MM.1S (cell line): Measurements from ENCODE around the gene CBFB.

Experiments
- DNase-seq: peaks from one replicate; pipeline ENCODE4 v3.0.0-alpha.2; 2015
- H2AFZ ChIP-seq: fragments of 300-600 bp; sonication (generic); 2 replicates; pipeline ENCODE4 v1.6.0; 2016; ENCODE audit warnings: antibody characterized with exemption, low read length
- H3F3A ChIP-seq: fragments of 300-600 bp; sonication (generic); 2 replicates; pipeline ENCODE4 v1.6.1; 2016; ENCODE audit warnings: mild to moderate bottlenecking, antibody characterized with exemption, low read length, moderate library complexity, mixed read lengths; ENCODE audit not compliant: insufficient read depth
- H3K27ac ChIP-seq: fragments of 300-600 bp; sonication (generic); 2 replicates; pipeline ENCODE4 v1.5.1; 2016; ENCODE audit warnings: mild to moderate bottlenecking, low read length
- H3K27me3 ChIP-seq: fragments of 300-600 bp; sonication (generic); replicated peaks from 2 replicates; pipeline ENCODE4 v1.6.0; 2016; ENCODE audit warnings: low read length; ENCODE audit not compliant: insufficient read depth
- H3K36me3 ChIP-seq: fragments of 300-600 bp; sonication (generic); replicated peaks from 2 replicates; pipeline ENCODE4 v1.6.1; 2016; ENCODE audit warnings: mild to moderate bottlenecking, low read length, mixed read lengths; ENCODE audit not compliant: insufficient read depth
- H3K4me1 ChIP-seq: fragments of 300-600 bp; sonication (generic); 2 replicates; pipeline ENCODE4 v1.6.1; 2016; ENCODE audit warnings: low read length, mixed read lengths
- H3K4me2 ChIP-seq: fragments of 300-600 bp; sonication (generic); 2 replicates; pipeline ENCODE4 v1.6.0; 2016; ENCODE audit warnings: low read depth, low read length
- H3K4me3 ChIP-seq: fragments of 300-600 bp; sonication (generic); 2 replicates; pipeline ENCODE4 v1.5.1; 2016; ENCODE audit warnings: low read length, mixed read lengths
- H3K79me2 ChIP-seq: fragments of 300-600 bp; sonication (generic); 2 replicates; pipeline ENCODE4 v1.6.1; 2016; ENCODE audit warnings: mixed run types, low read length, mixed read lengths
- H3K9ac ChIP-seq: fragments of 300-600 bp; sonication (generic); 2 replicates; pipeline ENCODE4 v1.6.1; 2016; ENCODE audit warnings: low read length, mixed read lengths
- H3K9me2 ChIP-seq: fragments of 300-600 bp; sonication (generic); replicated peaks from 2 replicates; pipeline ENCODE4 v1.6.1; 2016; ENCODE audit warnings: mild to moderate bottlenecking, low read length, mixed read lengths; ENCODE audit not compliant: insufficient read depth
- H3K9me3 ChIP-seq: fragments of 300-600 bp; sonication (generic); replicated peaks from 2 replicates; pipeline ENCODE4 v1.6.1; 2016; ENCODE audit warnings: mild to moderate bottlenecking, low read length, mixed read lengths; ENCODE audit not compliant: insufficient read depth
- H4K20me1 ChIP-seq: fragments of 300-600 bp; sonication (generic); 2 replicates; pipeline ENCODE4 v1.6.1; 2016; ENCODE audit warnings: mild to moderate bottlenecking, low read length, moderate library complexity, mixed read lengths; ENCODE audit not compliant: insufficient read depth
- EZH2 ChIP-seq: fragments of 300-600 bp; sonication (generic); optimal IDR thresholded peaks from 2 replicates; pipeline ENCODE3; 2017; ENCODE audit warnings: low read depth, mild to moderate bottlenecking, antibody characterized with exemption, low read length, mixed read lengths
- EZH2phosphoT487 ChIP-seq: fragments of 300-600 bp; sonication (generic); IDR thresholded peaks from 2 replicates; pipeline ENCODE4 v1.6.1; 2018; ENCODE audit warnings: antibody characterized with exemption, low read length
- TF ChIP-seq, protein P1 (sequence below): fragments of 300-600 bp; sonication (generic); IDR thresholded peaks from 2 replicates; pipeline ENCODE4 v1.5.1; 2016; ENCODE audit warnings: antibody characterized with exemption, low read length, mixed read lengths

CBFB gene

GRCh38 chr16:67021321-67021720 is 7.6 kb upstream of the CBFB start:
- Histone ChIP-seq H3K4me3 (no peak overlapping the region), H3K79me2 (no peaks in the 10 kb centered on the region), H3K9me2 (no peaks in the 10 kb centered on the region), H3K27ac (no peak overlapping the region), H3K27me3 (no peaks in the 10 kb centered on the region), H3K9ac (no peak overlapping the region), H3K4me1 (peaks cover 6% of the 10 kb centered on the region; the same call in 1 of the 2 replicates), H3K4me2 (no peak overlapping the region), H4K20me1 (no peaks in the 10 kb centered on the region), H3F3A (no peaks in the 10 kb centered on the region), H3K9me3 (no peaks in the 10 kb centered on the region), H3K36me3 (no peaks in the 10 kb centered on the region), H2AFZ (no peak overlapping the region)
- no peak for DNase-seq
- TF ChIP-seq EZH2 (no peak), EZH2phosphoT487 (no peak)
- TF ChIP-seq, protein P1, sequence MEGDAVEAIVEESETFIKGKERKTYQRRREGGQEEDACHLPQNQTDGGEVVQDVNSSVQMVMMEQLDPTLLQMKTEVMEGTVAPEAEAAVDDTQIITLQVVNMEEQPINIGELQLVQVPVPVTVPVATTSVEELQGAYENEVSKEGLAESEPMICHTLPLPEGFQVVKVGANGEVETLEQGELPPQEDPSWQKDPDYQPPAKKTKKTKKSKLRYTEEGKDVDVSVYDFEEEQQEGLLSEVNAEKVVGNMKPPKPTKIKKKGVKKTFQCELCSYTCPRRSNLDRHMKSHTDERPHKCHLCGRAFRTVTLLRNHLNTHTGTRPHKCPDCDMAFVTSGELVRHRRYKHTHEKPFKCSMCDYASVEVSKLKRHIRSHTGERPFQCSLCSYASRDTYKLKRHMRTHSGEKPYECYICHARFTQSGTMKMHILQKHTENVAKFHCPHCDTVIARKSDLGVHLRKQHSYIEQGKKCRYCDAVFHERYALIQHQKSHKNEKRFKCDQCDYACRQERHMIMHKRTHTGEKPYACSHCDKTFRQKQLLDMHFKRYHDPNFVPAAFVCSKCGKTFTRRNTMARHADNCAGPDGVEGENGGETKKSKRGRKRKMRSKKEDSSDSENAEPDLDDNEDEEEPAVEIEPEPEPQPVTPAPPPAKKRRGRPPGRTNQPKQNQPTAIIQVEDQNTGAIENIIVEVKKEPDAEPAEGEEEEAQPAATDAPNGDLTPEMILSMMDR, result no peak

DNA sequence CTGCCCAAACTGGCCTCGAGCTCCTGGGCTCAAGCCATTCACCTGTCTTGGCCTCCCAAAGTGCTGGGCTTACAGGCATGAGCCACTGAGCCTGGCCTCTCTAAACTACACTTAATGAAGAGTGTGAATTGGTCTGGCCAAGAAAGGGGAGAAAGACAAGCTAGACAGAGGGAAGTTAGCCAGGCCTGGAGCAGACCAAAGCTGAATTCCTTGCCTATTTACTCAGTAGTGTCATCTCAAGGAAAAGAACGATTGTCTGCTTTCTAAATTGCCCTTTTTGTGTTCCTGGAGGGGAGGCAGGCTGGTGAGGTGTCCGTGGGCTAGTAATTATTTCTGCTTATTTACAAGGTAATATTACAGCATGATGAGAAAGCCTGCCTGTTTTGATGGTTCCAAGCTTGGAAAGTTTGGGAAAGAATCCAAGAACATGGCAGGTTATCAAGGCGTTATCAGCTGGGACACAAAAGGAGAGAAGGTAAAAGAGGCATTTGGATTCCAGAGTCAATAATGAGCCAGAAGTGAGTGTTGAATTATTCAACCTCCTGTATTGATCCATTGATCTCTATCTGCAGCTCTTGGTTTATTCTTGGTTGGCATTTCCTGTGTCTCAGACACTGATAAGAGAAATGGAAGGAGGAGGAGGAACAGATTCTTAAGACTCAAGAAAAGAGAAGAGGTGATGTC is 6.3 kb upstream of the CBFB start:
- Histone ChIP-seq H4K20me1 (no peaks in the 10 kb centered on the region), H3K9me3 (no peaks in the 10 kb centered on the region), H3K27ac (no peak overlapping the region), H3K36me3 (no peaks in the 10 kb centered on the region), H3K27me3 (no peaks in the 10 kb centered on the region), H3K4me3 (no peak overlapping the region), H3K79me2 (no peaks in the 10 kb centered on the region), H3K4me1 (peaks cover 6% of the 10 kb centered on the region; the same call in 1 of the 2 replicates), H3F3A (no peaks in the 10 kb centered on the region), H2AFZ (no peak overlapping the region), H3K9ac (no peak overlapping the region), H3K4me2 (no peak overlapping the region), H3K9me2 (no peaks in the 10 kb centered on the region)
- TF ChIP-seq, protein P1, result no peak
- TF ChIP-seq EZH2, result no peak
- no peak for TF ChIP-seq EZH2phosphoT487
- DNase-seq, result no peak

DNA sequence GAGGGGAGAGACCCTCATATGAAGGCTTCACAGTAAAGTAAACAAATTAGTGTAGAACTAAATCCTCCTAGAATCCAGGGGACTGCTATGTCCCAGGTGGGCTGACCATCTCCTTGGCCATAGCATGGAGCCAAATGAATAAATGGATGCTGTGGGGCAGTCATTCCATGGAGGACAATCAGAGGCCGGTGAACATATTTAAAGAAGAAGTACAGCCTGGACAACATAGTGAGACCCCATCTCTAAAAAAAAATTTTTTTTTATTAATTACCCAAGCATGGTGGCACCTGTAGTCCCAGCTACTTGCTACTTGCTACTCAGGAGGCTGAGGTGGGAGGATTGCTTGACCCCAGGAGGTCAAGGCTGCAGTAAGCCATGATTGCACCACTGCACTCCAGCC is 5.3 kb upstream of the CBFB start:
- Histone ChIP-seq H3K9ac (no peak overlapping the region), H4K20me1 (no peaks in the 10 kb centered on the region), H3K4me2 (no peak overlapping the region), H2AFZ (no peak overlapping the region), H3K9me3 (no peaks in the 10 kb centered on the region), H3K4me3 (no peak overlapping the region), H3F3A (no peaks in the 10 kb centered on the region), H3K4me1 (peaks cover 6% of the 10 kb centered on the region; the same call in 1 of the 2 replicates), H3K27ac (no peak overlapping the region), H3K79me2 (no peaks in the 10 kb centered on the region), H3K27me3 (no peaks in the 10 kb centered on the region), H3K9me2 (no peaks in the 10 kb centered on the region), H3K36me3 (no peaks in the 10 kb centered on the region)
- DNase-seq, result no peak
- no peak for TF ChIP-seq EZH2
